Lower leg skin (tissue), 4 donors: Measurements from ENCODE around the gene ZFP14. TPM values are rescaled to one million over a fixed set of nuclear protein-coding genes. Genes with fewer than 3 reads are reported as not detected.

Experiments used
- DNase-seq, 2 donors: peaks; one replicate each; pipeline ENCODE4 v3.0.0-alpha.2; 2019; ENCODE audit warnings: low spot score in 2 of 2
- H3K4me3 ChIP-seq: fragments of 200-600 bp; sonication (generic); 2 replicates; pipeline ENCODE4 v1.5.1; 2017; ENCODE audit warnings: mild to moderate bottlenecking, low read depth; ENCODE audit not compliant: poor library complexity, severe bottlenecking
- POLR2A ChIP-seq, 2 donors: fragments of 450-650 bp; IDR thresholded peaks; one replicate each; pipeline ENCODE4 v1.6.1; 2016 to 2017; ENCODE audit warnings: antibody characterized with exemption in 2 of 2, mild to moderate bottlenecking in 1 of 2, moderate library complexity in 1 of 2
- WGBS, 2 donors: methylation state at CpG; one replicate each; pipeline ENCODE4 v1.1.5; 2018; 5-methylcytosine and 5-hydroxymethylcytosine counted together
- intact Hi-C: fragments of 100-400 bp; cut with DNase I; formaldehyde crosslinking; loops from one replicate; pipeline ENCODE4 v1.15.0; 2023; ENCODE audit warnings: low total_unique reads
- total RNA-seq, 4 donors: library from RNA; depleted of rRNA; stranded (reverse); fragments of >200 nt; gene quantifications; one replicate each; pipeline ENCODE4 v1.1.0, GENCODE V29; 2016
- TF ChIP-seq, protein P1 (sequence below), 3 donors: fragments of 450-650 bp; IDR thresholded peaks; one replicate each; pipeline ENCODE4 v1.5.1; 2016; ENCODE audit warnings: antibody characterized with exemption in 3 of 3, mild to moderate bottlenecking in 3 of 3, moderate library complexity in 2 of 3

Gene ZFP14
- total RNA-seq, 4 donors from 2014 or later, result 3.6 to 8.1 (median 4.2) TPM

DNA sequence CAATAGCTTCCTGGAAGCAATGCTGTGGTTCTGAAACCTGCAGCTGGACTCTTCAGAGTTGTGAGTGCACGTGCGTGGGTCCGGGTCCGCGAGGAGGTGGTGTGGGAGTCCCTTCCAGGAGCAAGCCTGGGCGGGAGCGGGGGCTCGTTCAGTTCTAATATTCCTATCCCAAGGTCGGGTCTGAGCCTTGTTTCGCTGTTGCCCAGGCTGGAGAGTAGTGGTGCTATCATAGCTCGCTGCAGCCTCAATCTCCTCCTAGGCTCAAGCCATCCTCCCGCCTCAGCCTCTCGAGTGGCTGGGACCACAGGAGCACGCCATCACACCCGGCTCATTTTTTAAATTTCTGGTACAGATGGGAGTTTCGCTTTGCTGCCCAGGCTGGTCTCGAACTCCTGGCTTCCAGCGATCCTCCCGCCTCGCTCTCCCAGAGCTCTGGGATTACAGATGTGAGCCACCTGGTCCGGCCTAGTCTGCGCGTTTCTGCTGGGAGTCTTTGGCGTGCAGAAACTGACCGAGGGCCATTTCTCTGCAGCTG, 38.8 kb upstream of the ZFP14 start:
- intact Hi-C loops, result no loop called here
- H3K4me3 ChIP-seq, result peak overlapping the region; percentile 51
- no peak for TF ChIP-seq POLR2A (IDR thresholded peaks at IDR 0.05)
- TF ChIP-seq, protein P1, sequence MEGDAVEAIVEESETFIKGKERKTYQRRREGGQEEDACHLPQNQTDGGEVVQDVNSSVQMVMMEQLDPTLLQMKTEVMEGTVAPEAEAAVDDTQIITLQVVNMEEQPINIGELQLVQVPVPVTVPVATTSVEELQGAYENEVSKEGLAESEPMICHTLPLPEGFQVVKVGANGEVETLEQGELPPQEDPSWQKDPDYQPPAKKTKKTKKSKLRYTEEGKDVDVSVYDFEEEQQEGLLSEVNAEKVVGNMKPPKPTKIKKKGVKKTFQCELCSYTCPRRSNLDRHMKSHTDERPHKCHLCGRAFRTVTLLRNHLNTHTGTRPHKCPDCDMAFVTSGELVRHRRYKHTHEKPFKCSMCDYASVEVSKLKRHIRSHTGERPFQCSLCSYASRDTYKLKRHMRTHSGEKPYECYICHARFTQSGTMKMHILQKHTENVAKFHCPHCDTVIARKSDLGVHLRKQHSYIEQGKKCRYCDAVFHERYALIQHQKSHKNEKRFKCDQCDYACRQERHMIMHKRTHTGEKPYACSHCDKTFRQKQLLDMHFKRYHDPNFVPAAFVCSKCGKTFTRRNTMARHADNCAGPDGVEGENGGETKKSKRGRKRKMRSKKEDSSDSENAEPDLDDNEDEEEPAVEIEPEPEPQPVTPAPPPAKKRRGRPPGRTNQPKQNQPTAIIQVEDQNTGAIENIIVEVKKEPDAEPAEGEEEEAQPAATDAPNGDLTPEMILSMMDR (IDR thresholded peaks at IDR 0.05), result no peak
- no peak for DNase-seq
- WGBS, 2 donors, result 25% methylated on average over 20 to 25 of the region's 25 CpGs

- TF ChIP-seq POLR2A (IDR thresholded peaks at IDR 0.05), result no peak
- TF ChIP-seq, protein P1 (IDR thresholded peaks at IDR 0.05), result no peak
- WGBS, 2 donors, result 84 to 90% methylated on average over 5 of the region's 5 CpGs
- intact Hi-C loops, result no loop called here
- H3K4me3 ChIP-seq, result no peak overlapping the region
- no peak for DNase-seq
Observed at GRCh38 chr19:36409841-36410240, 30.8 kb upstream of the ZFP14 start.

DNA sequence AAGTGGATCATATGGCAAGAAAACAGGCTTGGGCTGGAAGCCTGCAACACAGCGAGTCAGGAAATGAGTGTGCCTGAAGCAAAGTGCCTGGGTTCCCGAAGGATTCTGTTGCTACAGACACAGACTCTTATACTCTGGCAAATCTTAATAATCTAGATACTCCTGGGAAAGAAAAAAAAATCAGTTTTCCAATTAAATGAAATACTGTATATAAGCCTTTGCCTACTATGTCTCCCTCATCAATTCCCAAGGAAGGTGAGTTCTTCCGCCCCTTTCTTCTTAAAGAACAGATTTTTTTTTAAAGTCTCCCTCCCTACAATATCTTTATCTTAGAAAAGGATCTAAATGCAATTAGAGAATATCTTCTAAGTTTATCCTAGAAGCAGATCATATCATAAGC, 29.1 kb upstream of the ZFP14 start:
- DNase-seq, result no peak
- WGBS, 2 donors, result 95 to 97% methylated on average over 3 of the region's 3 CpGs
- intact Hi-C loops, result no loop called here
- no peak for TF ChIP-seq POLR2A (IDR thresholded peaks at IDR 0.05)
- TF ChIP-seq, protein P1 (IDR thresholded peaks at IDR 0.05), result no peak
- no peak overlapping the region for H3K4me3 ChIP-seq

GRCh38 chr19:36404498-36404897, 25.5 kb upstream of the ZFP14 start:
- TF ChIP-seq POLR2A (IDR thresholded peaks at IDR 0.05), result no peak
- TF ChIP-seq, protein P1 (IDR thresholded peaks at IDR 0.05), result no peak

GRCh38 chr19:36401475-36401874, 22.5 kb upstream of the ZFP14 start:
- 89 to 95% methylated on average over 7 of the region's 7 CpGs for WGBS, 2 donors
- TF ChIP-seq, protein P1 (IDR thresholded peaks at IDR 0.05), result no peak
- no peak for TF ChIP-seq POLR2A (IDR thresholded peaks at IDR 0.05)
- H3K4me3 ChIP-seq, result no peak overlapping the region
- intact Hi-C loops, result no loop called here
- no peak for DNase-seq

More at GRCh38 chr19:36404498-36404897, 25.5 kb upstream of the ZFP14 start:
- no peak overlapping the region for H3K4me3 ChIP-seq
- intact Hi-C loops, result no loop called here
- 95% methylated on average over 3 of the region's 3 CpGs for WGBS, 2 donors
- no peak for DNase-seq

DNA sequence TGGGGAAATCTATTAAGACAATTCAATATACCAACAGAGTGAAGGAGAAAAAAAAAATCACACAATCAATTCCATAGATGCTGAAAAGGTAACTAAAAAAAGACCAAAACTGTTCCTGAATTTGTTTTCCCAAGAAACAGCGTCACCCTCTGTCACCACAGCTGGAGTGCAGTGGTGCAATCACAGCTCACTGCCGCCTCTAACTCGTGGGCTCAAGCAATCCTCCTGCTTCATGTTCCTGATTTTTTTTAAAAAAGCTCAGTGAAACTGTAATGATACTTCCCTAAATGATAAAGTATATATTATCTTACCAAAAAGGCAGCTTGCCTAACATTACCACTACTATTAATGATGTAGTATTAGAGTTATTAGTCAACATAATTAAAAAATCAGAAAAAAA, 19.6 kb upstream of the ZFP14 start:
- no peak for DNase-seq
- TF ChIP-seq, protein P1 (IDR thresholded peaks at IDR 0.05), result no peak
- TF ChIP-seq POLR2A (IDR thresholded peaks at IDR 0.05), result no peak
- no peak overlapping the region for H3K4me3 ChIP-seq
- intact Hi-C loops, result loop anchor here (5.0 kb wide), 1 partner anchor 606 kb away; no protein-coding TSS in a partner anchor
- 83 to 96% methylated on average over 3 of the region's 3 CpGs for WGBS, 2 donors
